Tibial artery (tissue), 4 donors: ENCODE data around the gene RAB3A.

Experiments used
- DNase-seq, 2 donors: peaks; one replicate each; pipeline ENCODE4 v3.0.0-alpha.2; 2019
- H3K27ac ChIP-seq, 2 donors: fragments of 200-600 bp; sonication (generic) in 1 of 2; 1 replicate in 1 of 2; 2 replicates in 1 of 2; pipeline ENCODE4 v1.5.1; 2018 to 2019; ENCODE audit warnings: mild to moderate bottlenecking in 1 of 2
- H3K27me3 ChIP-seq, 2 donors: fragments of 200-600 bp; sonication (generic) in 1 of 2; one replicate each; pipeline versions ENCODE4 v1.5.1 to v1.6.0; 2016 to 2019
- H3K36me3 ChIP-seq, 3 donors: fragments of 200-600 bp; sonication (generic) in 2 of 3; one replicate each; pipeline ENCODE4 v1.5.1; 2016 to 2019; ENCODE audit warnings: mild to moderate bottlenecking in 2 of 3
- H3K4me1 ChIP-seq, 4 donors: fragments of 200-600 bp; sonication (generic) in 2 of 4; 1 replicate in 3 of 4; 2 replicates in 1 of 4; pipeline ENCODE4 v1.5.1; 2016 to 2019
- H3K4me3 ChIP-seq, 2 donors: fragments of 200-600 bp; sonication (generic) in 1 of 2; 1 replicate in 1 of 2; 2 replicates in 1 of 2; pipeline ENCODE4 v1.5.1; 2018 to 2019; ENCODE audit warnings: mild to moderate bottlenecking in 2 of 2
- H3K9me3 ChIP-seq, 3 donors: fragments of 200-600 bp; sonication (generic) in 1 of 3; one replicate each; pipeline ENCODE4 v1.5.1; 2016 to 2019
- intact Hi-C: fragments of 100-400 bp; cut with DNase I; formaldehyde crosslinking; loops from one replicate; pipeline ENCODE4 v1.15.0; 2023; ENCODE audit warnings: low total_unique reads
- TF ChIP-seq, protein P1 (sequence below), 2 experiments: fragments of 200-600 bp in 1 of 2; fragments of 450-650 bp in 1 of 2; IDR thresholded peaks; one replicate each; pipeline ENCODE4 v1.5.1; 2017 to 2019; ENCODE audit warnings: antibody characterized with exemption in 2 of 2, mild to moderate bottlenecking in 1 of 2, moderate library complexity in 1 of 2

Gene RAB3A

DNA sequence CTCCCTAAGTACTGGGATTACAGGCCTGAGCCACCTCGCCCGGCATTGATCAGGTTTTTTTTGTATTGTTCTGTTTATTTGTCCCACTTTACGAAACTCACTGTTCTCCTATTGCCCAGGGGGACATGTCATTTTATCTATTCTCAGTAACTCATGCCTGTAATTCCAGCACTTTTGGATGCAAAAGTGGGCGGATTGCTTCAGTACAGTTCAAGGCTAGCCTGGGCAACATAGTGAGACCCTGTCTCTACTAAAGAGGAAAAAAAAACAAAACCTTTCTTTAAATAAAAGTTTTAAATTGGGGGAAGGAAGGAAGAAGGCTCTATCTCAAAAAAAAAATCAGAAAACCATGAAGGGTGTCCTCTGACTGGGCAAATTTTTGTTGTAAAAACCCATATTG is 13.6 kb downstream of the RAB3A start:
- H3K27me3 ChIP-seq = peaks cover 0 to 13% of the 10 kb centered on the region in 2 donors
- DNase-seq = no peak
- no peaks in the 10 kb centered on the region for H3K9me3 ChIP-seq
- no peak overlapping the region for H3K4me3 ChIP-seq
- intact Hi-C loops = no loop called here
- H3K4me1 ChIP-seq = peaks cover 0 to 22% (median 16%) of the 10 kb centered on the region in 4 donors
- H3K27ac ChIP-seq = no peak overlapping the region
- no peaks in the 10 kb centered on the region for H3K36me3 ChIP-seq
- TF ChIP-seq, protein P1, sequence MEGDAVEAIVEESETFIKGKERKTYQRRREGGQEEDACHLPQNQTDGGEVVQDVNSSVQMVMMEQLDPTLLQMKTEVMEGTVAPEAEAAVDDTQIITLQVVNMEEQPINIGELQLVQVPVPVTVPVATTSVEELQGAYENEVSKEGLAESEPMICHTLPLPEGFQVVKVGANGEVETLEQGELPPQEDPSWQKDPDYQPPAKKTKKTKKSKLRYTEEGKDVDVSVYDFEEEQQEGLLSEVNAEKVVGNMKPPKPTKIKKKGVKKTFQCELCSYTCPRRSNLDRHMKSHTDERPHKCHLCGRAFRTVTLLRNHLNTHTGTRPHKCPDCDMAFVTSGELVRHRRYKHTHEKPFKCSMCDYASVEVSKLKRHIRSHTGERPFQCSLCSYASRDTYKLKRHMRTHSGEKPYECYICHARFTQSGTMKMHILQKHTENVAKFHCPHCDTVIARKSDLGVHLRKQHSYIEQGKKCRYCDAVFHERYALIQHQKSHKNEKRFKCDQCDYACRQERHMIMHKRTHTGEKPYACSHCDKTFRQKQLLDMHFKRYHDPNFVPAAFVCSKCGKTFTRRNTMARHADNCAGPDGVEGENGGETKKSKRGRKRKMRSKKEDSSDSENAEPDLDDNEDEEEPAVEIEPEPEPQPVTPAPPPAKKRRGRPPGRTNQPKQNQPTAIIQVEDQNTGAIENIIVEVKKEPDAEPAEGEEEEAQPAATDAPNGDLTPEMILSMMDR (IDR thresholded peaks at IDR 0.05) = no peak

DNA sequence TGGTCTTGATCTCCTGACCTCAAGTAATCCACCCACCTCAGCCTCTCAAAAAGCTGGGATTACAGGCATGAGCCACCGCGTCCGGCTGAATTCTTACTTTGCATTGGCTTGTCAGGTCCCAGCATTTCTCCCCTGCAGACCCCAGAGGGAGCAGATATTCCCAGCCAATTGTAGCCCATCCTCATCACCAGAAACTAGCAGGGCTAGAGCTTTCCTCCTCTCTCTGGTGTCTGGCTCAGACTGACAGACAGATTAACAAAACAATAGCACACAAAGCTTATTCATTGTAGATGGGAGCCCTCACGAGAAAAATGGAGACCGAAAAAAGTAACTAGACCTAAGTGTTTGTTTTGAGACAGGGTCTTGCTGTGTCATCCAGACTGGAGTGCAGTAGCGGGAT is 18.3 kb downstream of the RAB3A start:
- TF ChIP-seq, protein P1 (IDR thresholded peaks at IDR 0.05) = no peak
- Histone ChIP-seq H3K4me1 (no peaks in the 10 kb centered on the region), H3K4me3 (no peak overlapping the region), H3K9me3 (no peaks in the 10 kb centered on the region), H3K36me3 (no peaks in the 10 kb centered on the region), H3K27ac (no peak overlapping the region), H3K27me3 (peaks cover 0 to 23% of the 10 kb centered on the region in 2 donors)
- no peak for DNase-seq
- intact Hi-C loops = no loop called here

DNA sequence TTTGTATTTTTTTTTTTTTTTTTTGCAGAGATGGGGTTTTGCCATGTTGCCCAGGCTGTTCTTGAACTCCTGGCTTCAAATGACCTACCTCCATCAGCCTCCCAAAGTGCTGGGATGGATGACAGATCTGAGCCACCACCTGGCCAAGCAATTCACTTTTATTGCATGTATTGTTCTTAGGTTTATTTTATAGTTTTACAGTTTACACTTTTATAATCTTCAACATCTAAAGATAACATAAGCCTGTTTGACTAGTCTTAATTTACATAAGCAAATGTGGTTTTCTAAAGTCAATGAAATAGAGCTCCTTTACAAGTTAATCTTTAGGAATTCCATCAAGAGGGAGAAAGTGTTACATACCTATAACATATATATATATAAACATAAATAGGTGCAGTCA is 20.3 kb downstream of the RAB3A start:
- Histone ChIP-seq H3K4me3 (no peak overlapping the region), H3K4me1 (no peaks in the 10 kb centered on the region), H3K9me3 (no peaks in the 10 kb centered on the region), H3K27ac (no peak overlapping the region), H3K36me3 (no peaks in the 10 kb centered on the region), H3K27me3 (peaks cover 0 to 23% of the 10 kb centered on the region in 2 donors)
- TF ChIP-seq, protein P1 (IDR thresholded peaks at IDR 0.05) = no peak
- intact Hi-C loops = no loop called here
- DNase-seq = no peak

DNA sequence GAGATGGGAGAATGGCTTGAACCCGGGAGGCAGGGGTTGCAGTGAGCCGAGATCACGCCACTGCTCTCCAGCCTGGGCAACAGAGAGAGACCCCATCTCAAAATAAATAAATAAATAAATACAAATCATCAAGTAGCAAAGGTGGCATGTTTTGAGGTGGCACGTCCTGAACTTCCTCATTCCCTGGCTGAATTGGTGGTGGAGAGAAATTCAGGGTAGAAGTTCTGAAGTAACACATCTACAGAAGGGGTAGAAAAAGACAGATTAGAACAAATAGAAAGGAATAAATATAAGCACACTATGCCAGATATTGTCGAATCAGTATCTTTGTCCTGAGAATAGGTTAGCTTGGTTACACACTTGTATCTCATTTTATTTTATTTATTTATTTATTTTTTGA is 23.9 kb downstream of the RAB3A start:
- no peak for DNase-seq
- H3K4me3 ChIP-seq = no peak overlapping the region
- TF ChIP-seq, protein P1 (IDR thresholded peaks at IDR 0.05) = no peak
- intact Hi-C loops = no loop called here
- H3K36me3 ChIP-seq = no peaks in the 10 kb centered on the region
- H3K27ac ChIP-seq = no peak overlapping the region
- H3K27me3 ChIP-seq = peaks cover 0 to 14% of the 10 kb centered on the region in 2 donors
- no peaks in the 10 kb centered on the region for H3K9me3 ChIP-seq
- no peaks in the 10 kb centered on the region for H3K4me1 ChIP-seq

DNA sequence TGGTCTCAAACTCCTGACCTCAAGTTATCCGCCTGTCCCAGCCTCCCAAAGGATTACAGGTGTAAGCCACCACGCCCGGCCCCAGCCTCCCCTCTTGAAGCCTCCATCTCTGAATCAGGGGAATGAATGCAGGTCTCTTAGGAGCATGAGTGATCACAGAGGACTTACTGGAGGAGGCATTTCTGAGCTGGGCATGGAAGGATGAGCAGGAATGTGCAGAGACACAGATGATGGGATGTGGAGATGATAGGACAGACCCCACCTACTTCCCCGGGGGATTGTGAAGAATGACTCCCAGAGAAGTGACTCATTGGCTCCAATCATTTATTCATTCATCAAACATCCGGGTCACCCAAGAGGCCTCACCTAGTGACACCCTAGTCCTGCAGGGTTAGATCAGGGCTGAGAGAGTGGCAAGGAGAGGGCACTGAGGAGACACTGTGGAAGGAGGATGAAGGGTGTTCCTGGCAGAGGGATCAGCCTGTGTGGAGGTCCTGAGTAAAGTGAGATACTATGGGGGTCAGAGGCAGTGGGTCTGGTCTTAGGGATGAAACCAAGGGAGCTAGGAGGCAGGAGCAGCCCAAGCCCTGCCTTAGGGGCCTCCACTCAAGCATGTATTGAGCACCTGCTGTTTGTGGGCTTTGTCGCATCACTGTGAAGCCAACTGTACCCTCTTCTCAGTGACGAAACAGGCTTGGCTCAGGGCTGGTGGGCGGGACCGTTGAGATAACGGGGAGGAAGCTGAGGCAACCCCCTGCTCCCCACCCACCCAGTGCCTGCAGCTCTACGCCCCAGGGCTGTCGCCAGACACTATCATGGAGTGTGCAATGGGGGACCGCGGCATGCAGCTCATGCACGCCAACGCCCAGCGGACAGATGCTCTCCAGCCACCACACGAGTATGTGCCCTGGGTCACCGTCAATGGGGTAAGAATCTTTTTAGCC is 27.2 kb downstream of the RAB3A start:
- TF ChIP-seq, protein P1 (IDR thresholded peaks at IDR 0.05) = no peak
- no peak for DNase-seq
- H3K4me1 ChIP-seq = peaks cover 0 to 17% (median 11%) of the 10 kb centered on the region in 4 donors
- H3K9me3 ChIP-seq = no peaks in the 10 kb centered on the region
- intact Hi-C loops = no loop called here
- no peak overlapping the region for H3K27ac ChIP-seq
- no peaks in the 10 kb centered on the region for H3K36me3 ChIP-seq
- peaks cover 0 to 7% of the 10 kb centered on the region in 2 donors for H3K27me3 ChIP-seq
- no peak overlapping the region for H3K4me3 ChIP-seq
